CD8-positive, alpha-beta memory T cell (primary cell): ENCODE data around the gene NIPAL4. TPM values are rescaled to one million over a fixed set of nuclear protein-coding genes. Genes with fewer than 3 reads are reported as not detected.

Experiments
- CTCF ChIA-PET: fragments of 350-600 bp; sonication (Branson Sonifier 250); formaldehyde crosslinking; loops from one replicate; lab custom pipeline; 2021; ENCODE audit warnings: antibody characterized with exemption; lab: Charles Lee
- POLR2A ChIA-PET: fragments of 350-600 bp; sonication (Branson Sonifier 250); formaldehyde crosslinking; loops from one replicate; lab custom pipeline; 2021; ENCODE audit warnings: antibody characterized with exemption; lab: Charles Lee
- DNase-seq, 5 donors: peaks; one replicate each; pipeline versions ENCODE4 v3.0.0 to v3.0.0-alpha.2; 2020 to 2022; ENCODE audit warnings: mixed read lengths in 1 of 5
- H3K27ac ChIP-seq: one replicate; pipeline ENCODE4 v1.7.0; 2013; ENCODE audit warnings: low read depth, mild to moderate bottlenecking, low read length, moderate library complexity
- H3K27me3 ChIP-seq: 2 replicates; pipeline ENCODE4 v1.7.0; 2013; ENCODE audit warnings: low read length, mild to moderate bottlenecking; ENCODE audit not compliant: insufficient read depth, poor library complexity, severe bottlenecking
- H3K36me3 ChIP-seq: 2 replicates; pipeline ENCODE4 v1.7.0; 2013; ENCODE audit warnings: mild to moderate bottlenecking, low read length, moderate library complexity; ENCODE audit not compliant: insufficient read depth
- H3K4me1 ChIP-seq: 2 replicates; pipeline ENCODE4 v1.7.0; 2013; ENCODE audit warnings: mild to moderate bottlenecking, low read length, moderate library complexity; ENCODE audit not compliant: insufficient read depth
- H3K4me3 ChIP-seq: 2 replicates; pipeline ENCODE4 v1.7.0; 2013; ENCODE audit warnings: mild to moderate bottlenecking, low read length
- H3K9me3 ChIP-seq: 2 replicates; pipeline ENCODE4 v1.7.0; 2013; ENCODE audit warnings: mild to moderate bottlenecking, low read length
- H3K27ac Mint-ChIP-seq, 8 donors: one replicate each; pipeline ENCODE4 v1.8.0; 2020 to 2021; ENCODE audit warnings: mixed read lengths in 8 of 8, mild to moderate bottlenecking in 6 of 8, inconsistent platforms in 3 of 8, moderate library complexity in 3 of 8
- H3K27me3 Mint-ChIP-seq, 2 donors: one replicate each; pipeline ENCODE4 v1.8.0; 2020 to 2021; ENCODE audit warnings: mixed read lengths in 2 of 2, mild to moderate bottlenecking in 1 of 2, moderate library complexity in 1 of 2
- H3K36me3 Mint-ChIP-seq, 3 donors: one replicate each; pipeline ENCODE4 v1.8.0; 2020 to 2021; ENCODE audit warnings: mixed read lengths in 3 of 3, inconsistent platforms in 1 of 3, mild to moderate bottlenecking in 1 of 3
- H3K4me1 Mint-ChIP-seq, 3 donors: one replicate each; pipeline ENCODE4 v1.8.0; 2020 to 2021; ENCODE audit warnings: mixed read lengths in 3 of 3, inconsistent platforms in 1 of 3, mild to moderate bottlenecking in 1 of 3
- H3K4me3 Mint-ChIP-seq, 7 donors: one replicate each; pipeline ENCODE4 v1.8.0; 2020 to 2021; ENCODE audit warnings: mixed read lengths in 7 of 7, mild to moderate bottlenecking in 6 of 7, moderate library complexity in 4 of 7, inconsistent platforms in 2 of 7
- H3K9me3 Mint-ChIP-seq, 5 donors: one replicate each; pipeline ENCODE4 v1.8.0; 2020 to 2022; ENCODE audit warnings: mixed read lengths in 5 of 5, mild to moderate bottlenecking in 3 of 5, moderate library complexity in 2 of 5, inconsistent platforms in 1 of 5
- polyA plus RNA-seq: library from polyadenylated mRNA; unstranded; fragments of 300-500 nt; fragmentation: Illumina TruSeq; gene quantifications from one replicate; pipeline ENCODE4 v1.2.3, GENCODE V29; 2021
- total RNA-seq, 2 experiments: library from RNA; stranded (reverse); gene quantifications; one replicate each; pipeline ENCODE4 v1.2.3, GENCODE V29; 2021

The NIPAL4 gene
- total and polyA plus RNA-seq, 3 experiments from 2014 or later, result 1.1 to 1.4 TPM; not detected in 1

DNA sequence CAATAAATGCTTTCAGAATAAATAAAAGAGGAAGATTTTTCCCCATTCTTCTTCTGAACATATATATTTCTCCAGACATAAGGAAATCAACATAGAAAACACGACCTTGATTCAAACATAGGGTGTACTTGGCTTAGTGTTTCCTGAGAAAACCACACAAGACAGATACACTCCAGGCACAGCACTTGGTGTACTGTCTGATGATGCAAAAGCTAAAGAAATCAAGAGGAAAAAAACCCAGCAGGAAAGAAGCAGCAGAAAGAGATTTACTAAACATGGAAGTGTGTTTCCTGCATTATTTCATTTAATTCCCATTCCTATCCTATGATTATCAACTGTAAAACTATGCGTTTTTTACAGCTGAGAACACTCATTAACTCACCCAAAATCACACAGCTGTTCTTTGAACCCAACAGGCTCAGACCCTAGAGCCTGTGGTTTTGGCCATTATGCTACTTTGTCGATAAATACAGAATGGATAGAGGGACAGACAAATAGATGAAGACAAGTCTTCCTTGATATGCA, 46.1 kb downstream of the NIPAL4 start:
- no peak overlapping the region for H3K4me3 ChIP-seq
- POLR2A ChIA-PET, result no interaction called here
- H3K36me3 ChIP-seq, result no peaks in the 10 kb centered on the region
- H3K4me1 ChIP-seq, result no peaks in the 10 kb centered on the region
- no peaks in the 10 kb centered on the region for H3K27me3 Mint-ChIP-seq
- no peaks in the 10 kb centered on the region for H3K27me3 ChIP-seq
- no peak for DNase-seq
- no peaks in the 10 kb centered on the region for H3K9me3 ChIP-seq
- CTCF ChIA-PET, result no interaction called here
- no peaks in the 10 kb centered on the region for H3K9me3 Mint-ChIP-seq
- H3K36me3 Mint-ChIP-seq, result peaks cover 8 to 62% (median 26%) of the 10 kb centered on the region in 3 donors
- peak overlapping the region in 4 of 8 donors; percentile 50 to 61 (median 56) for H3K27ac Mint-ChIP-seq
- peaks cover 14 to 25% (median 19%) of the 10 kb centered on the region in 3 donors for H3K4me1 Mint-ChIP-seq
- H3K4me3 Mint-ChIP-seq, result no peak overlapping the region
- H3K27ac ChIP-seq, result no peak overlapping the region

DNA sequence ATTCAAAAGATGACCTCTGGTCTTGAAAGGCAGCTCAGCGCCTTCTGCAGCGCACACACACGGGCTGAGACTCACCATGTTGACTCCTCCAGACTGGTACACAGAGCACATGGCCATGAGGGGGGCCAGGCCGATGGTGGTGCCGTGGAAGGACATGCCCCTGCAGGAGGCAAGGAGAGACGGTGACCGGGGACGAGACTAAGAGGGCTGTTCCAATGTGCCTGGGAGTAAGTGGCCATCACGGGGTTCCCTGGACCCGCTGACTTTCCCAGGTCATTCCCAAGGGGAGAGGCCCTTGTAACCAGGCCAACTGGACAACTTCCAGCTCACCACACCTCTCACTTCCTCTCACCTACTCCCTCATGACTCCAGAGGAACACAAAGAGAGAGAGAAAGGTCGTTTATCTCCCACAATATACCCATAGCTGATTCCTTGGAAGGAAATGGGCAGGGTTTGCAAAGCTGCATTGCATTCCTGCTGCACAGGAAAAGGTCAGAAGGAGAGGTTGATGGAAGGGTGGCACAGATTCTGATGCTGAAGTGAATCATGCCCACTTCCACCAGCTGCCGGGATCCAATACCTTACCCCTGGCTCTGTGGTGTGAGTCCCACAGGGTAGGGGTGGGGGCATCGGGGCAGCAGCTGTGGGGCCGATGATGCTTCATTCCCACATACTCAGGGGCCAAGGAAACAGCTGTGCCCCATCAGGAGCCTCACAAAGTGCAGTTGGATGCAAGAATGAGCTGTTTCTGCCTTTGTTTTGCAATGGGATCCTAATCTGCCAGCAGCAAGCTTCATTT, 47.2 kb downstream of the NIPAL4 start:
- H3K27ac ChIP-seq, result no peak overlapping the region
- H3K4me1 Mint-ChIP-seq, result peaks cover 14 to 25% (median 18%) of the 10 kb centered on the region in 3 donors

DNA sequence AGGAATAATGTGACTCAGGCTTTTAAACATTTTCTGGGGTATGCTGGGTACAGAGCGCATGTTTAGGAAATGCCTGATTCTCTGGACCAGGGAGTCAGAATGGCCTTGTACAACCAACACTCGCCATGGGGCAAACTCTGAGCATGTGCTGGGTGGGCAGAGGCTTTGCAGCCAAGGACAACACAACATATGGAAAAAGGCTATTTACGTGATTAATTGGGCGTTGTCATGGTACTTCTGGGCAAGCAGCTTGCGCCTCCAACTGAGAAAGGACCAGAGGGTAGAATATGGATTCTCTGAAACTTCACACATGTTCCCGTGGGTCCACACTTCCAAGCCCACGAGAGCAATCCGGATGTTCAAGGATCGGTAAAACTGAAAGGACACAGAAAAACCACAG, 49.1 kb downstream of the NIPAL4 start:
- H3K36me3 Mint-ChIP-seq, result peaks cover 4 to 53% (median 27%) of the 10 kb centered on the region in 3 donors
- peaks cover 9 to 15% (median 14%) of the 10 kb centered on the region in 3 donors for H3K4me1 Mint-ChIP-seq
- ChIA-PET POLR2A (no interaction called here), CTCF (no interaction called here)
- Histone ChIP-seq H3K4me1 (no peaks in the 10 kb centered on the region), H3K27ac (no peak overlapping the region), H3K9me3 (no peaks in the 10 kb centered on the region), H3K36me3 (peaks cover 5% of the 10 kb centered on the region), H3K27me3 (no peaks in the 10 kb centered on the region), H3K4me3 (no peak overlapping the region)
- no peaks in the 10 kb centered on the region for H3K9me3 Mint-ChIP-seq
- no peaks in the 10 kb centered on the region for H3K27me3 Mint-ChIP-seq
- no peak overlapping the region for H3K4me3 Mint-ChIP-seq
- H3K27ac Mint-ChIP-seq, result peak overlapping the region in 1 of 8 donors; percentile 27
- no peak for DNase-seq

More for the DNA sequence above, 47.2 kb downstream of the NIPAL4 start:
- H3K4me3 Mint-ChIP-seq, result no peak overlapping the region
- peaks cover 4 to 57% (median 25%) of the 10 kb centered on the region in 3 donors for H3K36me3 Mint-ChIP-seq
- Histone ChIP-seq H3K4me1 (no peaks in the 10 kb centered on the region), H3K9me3 (no peaks in the 10 kb centered on the region), H3K36me3 (no peaks in the 10 kb centered on the region), H3K27me3 (no peaks in the 10 kb centered on the region), H3K4me3 (no peak overlapping the region)
- no peak for DNase-seq
- H3K27ac Mint-ChIP-seq, result peak overlapping the region in 1 of 8 donors; percentile 50
- H3K27me3 Mint-ChIP-seq, result no peaks in the 10 kb centered on the region
- ChIA-PET POLR2A (no interaction called here), CTCF (no interaction called here)
- no peaks in the 10 kb centered on the region for H3K9me3 Mint-ChIP-seq

DNA sequence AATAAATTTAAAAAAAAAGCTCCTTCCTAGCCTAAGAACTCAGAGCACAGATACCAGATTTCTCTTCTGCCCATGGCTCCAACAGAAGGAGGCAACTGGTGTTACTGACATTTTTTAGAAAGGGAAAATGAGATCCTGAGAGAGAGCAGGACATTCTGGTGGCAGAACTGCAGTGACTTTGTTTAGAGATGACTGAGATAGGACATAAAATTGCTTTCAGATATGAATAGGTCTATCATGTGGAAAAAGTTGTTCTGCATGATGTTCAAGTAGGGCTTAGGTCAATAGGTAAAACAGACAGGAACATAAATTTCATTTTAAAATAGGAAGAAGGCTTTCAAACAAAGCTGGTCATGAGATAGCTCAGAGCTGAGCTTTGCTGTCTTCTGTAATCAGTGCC, 49.6 kb downstream of the NIPAL4 start:
- no peak overlapping the region for H3K4me3 ChIP-seq
- Mint-ChIP-seq H3K27me3 (no peaks in the 10 kb centered on the region), H3K4me1 (peaks cover 9 to 15% (median 14%) of the 10 kb centered on the region in 3 donors), H3K27ac (peak overlapping the region in 3 of 8 donors; percentile 2 to 62 (median 34)), H3K9me3 (no peaks in the 10 kb centered on the region), H3K4me3 (no peak overlapping the region), H3K36me3 (peaks cover 4 to 49% (median 27%) of the 10 kb centered on the region in 3 donors)
- H3K36me3 ChIP-seq, result peaks cover 5% of the 10 kb centered on the region
- H3K27ac ChIP-seq, result no peak overlapping the region
- H3K9me3 ChIP-seq, result no peaks in the 10 kb centered on the region
- ChIA-PET POLR2A (no interaction called here), CTCF (no interaction called here)
- DNase-seq, result no peak
- H3K27me3 ChIP-seq, result no peaks in the 10 kb centered on the region
- no peaks in the 10 kb centered on the region for H3K4me1 ChIP-seq

DNA sequence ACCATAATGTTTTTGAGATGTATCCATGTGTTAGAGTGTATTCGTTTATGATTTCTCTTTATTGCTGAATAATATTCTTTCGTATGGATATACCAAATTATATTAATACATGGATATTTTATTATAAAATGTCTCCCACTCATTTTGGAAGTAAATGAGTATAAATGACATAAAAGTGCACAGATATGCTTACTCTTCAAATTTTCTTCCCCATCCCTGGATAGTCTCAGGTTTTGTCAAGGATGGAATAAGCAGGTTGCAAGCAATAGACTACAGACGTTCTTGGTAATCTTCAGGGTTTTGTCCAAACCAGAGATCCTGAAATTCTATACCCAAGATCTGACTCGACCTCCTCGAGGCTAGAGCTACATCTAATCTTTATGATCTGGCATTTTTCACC, 50.7 kb downstream of the NIPAL4 start:
- DNase-seq, result no peak
- Histone ChIP-seq H3K4me1 (no peaks in the 10 kb centered on the region), H3K27me3 (no peaks in the 10 kb centered on the region), H3K9me3 (no peaks in the 10 kb centered on the region), H3K36me3 (peaks cover 5% of the 10 kb centered on the region), H3K27ac (no peak overlapping the region), H3K4me3 (no peak overlapping the region)
- Mint-ChIP-seq H3K36me3 (peaks cover 4 to 49% (median 23%) of the 10 kb centered on the region in 3 donors), H3K4me3 (no peak overlapping the region), H3K4me1 (peaks cover 9 to 15% (median 14%) of the 10 kb centered on the region in 3 donors), H3K9me3 (no peaks in the 10 kb centered on the region), H3K27ac (no peak overlapping the region), H3K27me3 (no peaks in the 10 kb centered on the region)
- ChIA-PET POLR2A (no interaction called here), CTCF (no interaction called here)

DNA sequence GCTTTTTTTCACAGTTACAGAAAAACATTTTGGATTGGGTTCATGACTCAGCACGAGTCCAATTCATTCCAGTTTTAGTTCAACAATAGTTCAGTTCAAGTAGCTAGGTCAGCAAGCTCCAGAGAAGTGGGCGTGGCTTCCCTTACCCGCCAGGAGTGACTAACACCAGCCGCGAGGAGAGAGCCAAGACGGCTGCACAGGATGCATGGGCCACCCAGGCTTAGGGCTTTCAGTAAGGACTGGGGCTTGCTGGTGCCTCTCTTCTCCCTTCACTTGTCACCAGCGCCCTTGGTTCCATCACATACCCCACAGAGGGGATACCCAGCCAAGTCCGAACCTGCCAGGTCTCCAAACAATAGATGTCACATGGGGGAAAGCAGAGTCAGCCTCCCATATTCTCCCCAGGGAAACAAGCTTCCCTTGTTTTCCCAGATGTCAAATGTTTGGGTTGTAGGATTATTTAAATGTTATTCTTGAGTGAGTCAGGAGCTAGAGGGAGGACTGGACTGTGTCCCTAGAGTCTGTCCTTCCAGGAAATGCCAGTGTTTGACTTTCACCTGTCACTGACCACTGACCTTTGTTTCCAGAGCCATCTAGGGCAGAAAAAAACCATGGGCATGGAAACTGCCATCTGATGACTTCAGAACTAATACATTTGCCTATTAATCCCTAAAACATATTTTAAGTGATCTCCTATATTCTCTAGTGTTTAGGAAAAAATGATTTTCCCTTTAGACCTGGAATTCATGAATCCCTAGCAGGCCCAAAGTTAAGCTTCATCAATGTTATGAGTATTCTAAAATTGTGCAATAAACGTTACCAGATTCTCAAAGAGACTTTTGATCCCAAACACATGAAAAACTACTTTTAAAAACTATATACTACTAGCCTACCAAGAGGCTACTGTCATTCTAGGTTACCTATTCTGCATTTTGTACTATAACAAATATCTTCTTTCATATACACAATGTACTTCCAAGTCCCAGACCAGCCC, 51.9 kb downstream of the NIPAL4 start:
- Mint-ChIP-seq H3K36me3 (peaks cover 8 to 43% (median 13%) of the 10 kb centered on the region in 3 donors), H3K4me1 (peaks cover 0 to 3% (median 2%) of the 10 kb centered on the region in 3 donors), H3K27ac (peak overlapping the region in 1 of 8 donors; percentile 1), H3K4me3 (no peak overlapping the region), H3K27me3 (no peaks in the 10 kb centered on the region), H3K9me3 (no peaks in the 10 kb centered on the region)
- H3K27me3 ChIP-seq, result no peaks in the 10 kb centered on the region
- H3K9me3 ChIP-seq, result no peaks in the 10 kb centered on the region
- H3K27ac ChIP-seq, result no peak overlapping the region
- no peak for DNase-seq
- H3K4me3 ChIP-seq, result no peak overlapping the region
- H3K36me3 ChIP-seq, result peaks cover 5% of the 10 kb centered on the region
- ChIA-PET POLR2A (no interaction called here), CTCF (no interaction called here)
- H3K4me1 ChIP-seq, result no peaks in the 10 kb centered on the region

DNA sequence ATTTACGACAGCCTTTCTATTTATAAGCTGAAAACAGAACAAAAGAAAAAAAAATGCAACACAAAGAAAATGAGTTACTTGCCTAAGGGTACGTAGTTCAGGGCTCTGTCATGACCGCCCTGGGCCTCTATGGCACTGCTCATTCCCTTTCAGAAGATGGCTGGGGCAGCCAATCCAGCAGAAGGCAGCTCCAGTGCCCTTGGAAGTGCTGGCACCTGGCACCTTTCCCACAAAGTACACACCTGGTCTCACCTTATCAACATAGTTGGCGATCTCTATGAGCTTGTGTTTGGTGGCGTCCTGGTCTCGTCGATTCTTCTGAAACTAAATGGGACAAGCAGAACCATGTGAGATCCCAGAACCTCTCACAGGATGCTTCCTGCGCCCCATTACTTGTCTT, 53.2 kb downstream of the NIPAL4 start:
- Mint-ChIP-seq H3K4me1 (peaks cover 0 to 2% (median 0%) of the 10 kb centered on the region in 3 donors), H3K27me3 (no peaks in the 10 kb centered on the region), H3K9me3 (no peaks in the 10 kb centered on the region), H3K36me3 (peaks cover 8 to 41% (median 9%) of the 10 kb centered on the region in 3 donors), H3K27ac (peak overlapping the region in 2 of 8 donors; percentile 28 to 54), H3K4me3 (no peak overlapping the region)
- no peak overlapping the region for H3K4me3 ChIP-seq
- H3K27me3 ChIP-seq, result no peaks in the 10 kb centered on the region
- POLR2A ChIA-PET, result no interaction called here
- H3K9me3 ChIP-seq, result no peaks in the 10 kb centered on the region
- DNase-seq, result no peak
- H3K36me3 ChIP-seq, result peaks cover 5% of the 10 kb centered on the region
- no peaks in the 10 kb centered on the region for H3K4me1 ChIP-seq
- no peak overlapping the region for H3K27ac ChIP-seq
- CTCF ChIA-PET, result no interaction called here
